OCI-LY7 (cell line): ENCODE data around the gene SOD1.
"Not testable (repeated sequence)": the region's sequence is repeated elsewhere in the genome, so short reads cannot be mapped to it uniquely, and the experiment has no call there.

Source experiments
- CTCF ChIP-seq: fragments of 200-600 bp; sonication (generic); conservative IDR thresholded peaks from 2 replicates; pipeline ENCODE4 v1.5.1; 2014; ENCODE audit warnings: mild to moderate bottlenecking, antibody characterized with exemption, low read length, moderate library complexity, mixed read lengths
- EZH2phosphoT487 ChIP-seq: fragments of 200-600 bp; sonication (generic); IDR thresholded peaks from 2 replicates; pipeline ENCODE4 v1.6.1; 2018; ENCODE audit warnings: low read depth, borderline replicate concordance, mild to moderate bottlenecking, mixed run types, antibody characterized with exemption, low read length, moderate library complexity, mixed read lengths

- TF ChIP-seq CTCF, EZH2phosphoT487: not testable (repeated sequence)
Measured at GRCh38 chr21:31654821-31655580, 4.5 kb upstream of the SOD1 start.
